DMS153 treated with DMSO at 0.1 percent for 48 hours (cell line): ENCODE measurements around the gene C1QA.

Experiments used
- DNase-seq: peaks from one replicate; lab custom pipeline; 2025; ENCODE audit not compliant: unreplicated experiment; lab: John Stamatoyannopoulos, UW

Gene C1QA

GRCh38 chr1:22636353-22636752, at the start of gene C1QA:
Gene C1QA, plus strand, starts transcription at chr1:22636628. Its CDS starts 989 bp downstream, at chr1:22637617.
- no peak for DNase-seq

- no peak for DNase-seq
Measured at GRCh38 chr1:22587247-22587646, 49.2 kb upstream of the C1QA start.

GRCh38 chr1:22588899-22589422, 47.5 kb upstream of the C1QA start:
- DNase-seq = no peak

GRCh38 chr1:22591576-22591975, 44.9 kb upstream of the C1QA start:
- DNase-seq = no peak

- no peak for DNase-seq
Measured at GRCh38 chr1:22592051-22592450, 44.4 kb upstream of the C1QA start.

- DNase-seq = peak; percentile 33
Measured at GRCh38 chr1:22592919-22593790, 43.3 kb upstream of the C1QA start.

- no peak for DNase-seq
Measured at GRCh38 chr1:22594396-22594795, 42.0 kb upstream of the C1QA start.

- DNase-seq = no peak
Measured at GRCh38 chr1:22595108-22595507, 41.3 kb upstream of the C1QA start.

- no peak for DNase-seq
Measured at GRCh38 chr1:22597301-22597965, 39.0 kb upstream of the C1QA start.

GRCh38 chr1:22597996-22598395, 38.4 kb upstream of the C1QA start:
- DNase-seq = no peak

GRCh38 chr1:22598736-22599135, 37.7 kb upstream of the C1QA start:
- no peak for DNase-seq

- DNase-seq = peak; percentile 75
Measured at GRCh38 chr1:22600071-22600816, 36.2 kb upstream of the C1QA start.

- no peak for DNase-seq
Measured at GRCh38 chr1:22600817-22601605, 35.4 kb upstream of the C1QA start.

- no peak for DNase-seq
Measured at GRCh38 chr1:22601610-22602009, 34.8 kb upstream of the C1QA start.

GRCh38 chr1:22602060-22602740, 34.2 kb upstream of the C1QA start:
- no peak for DNase-seq

GRCh38 chr1:22606161-22606560, 30.3 kb upstream of the C1QA start:
- no peak for DNase-seq

- DNase-seq = no peak
Measured at GRCh38 chr1:22607154-22607553, 29.3 kb upstream of the C1QA start.

GRCh38 chr1:22608361-22608760, 28.1 kb upstream of the C1QA start:
- no peak for DNase-seq

- no peak for DNase-seq
Measured at GRCh38 chr1:22609291-22609690, 27.1 kb upstream of the C1QA start.

- DNase-seq = no peak
Measured at GRCh38 chr1:22611530-22611947, 24.9 kb upstream of the C1QA start.
